HCT116 (cell line): ENCODE results near the gene FFAR1. TPM values are rescaled to one million over a fixed set of nuclear protein-coding genes. Genes with fewer than 3 reads are reported as not detected.

Experiments
- ATAC-seq: fragments of 200-7000 bp; cut with Tn5 transposase; 2 replicates; pipeline ENCODE4 v1.9.1; 2020; ENCODE audit warnings: mild to moderate bottlenecking, moderate library complexity
- BruUV-seq: library from RNA; stranded (reverse); fragments of 400-500 nt; replicated peaks from 2 replicates; lab custom pipeline; 2021; lab: Mats Ljungman, UMichigan
- CTCF ChIA-PET: fragments of 300-600 bp; sonication (Branson Sonifier 250); formaldehyde crosslinking; loops from one replicate; lab custom pipeline; 2021; ENCODE audit warnings: antibody characterized with exemption; lab: Charles Lee
- POLR2A ChIA-PET: fragments of 300-600, 350-600 bp; sonication (Branson Sonifier 250); formaldehyde crosslinking; loops from one replicate; lab custom pipeline; 2021; ENCODE audit warnings: antibody characterized with exemption; lab: Charles Lee
- RAD21 ChIA-PET, 2 experiments: fragments of 300-600 bp; sonication (Branson Sonifier 250); formaldehyde crosslinking; loops; one replicate each; lab custom pipeline; 2023; ENCODE audit warnings: low total read pairs in 2 of 2; ENCODE audit not compliant: uncharacterized antibody in 2 of 2, unreplicated experiment in 2 of 2, low non-redundant PET in 1 of 2; lab: Charles Lee
- DNase-seq: peaks from one replicate; pipeline ENCODE4 v3.0.0-alpha.2; 2010; ENCODE audit warnings: low read depth, low spot score
- H2AFZ ChIP-seq: fragments of 200-600 bp; shearing (Covaris generic), sonication (generic); 2 replicates; pipeline ENCODE4 v1.6.1; 2017; ENCODE audit warnings: low read depth, mixed run types, mixed read lengths, antibody characterized with exemption, low read length; ENCODE audit not compliant: poor library complexity, severe bottlenecking
- H3K27ac ChIP-seq: 2 replicates; pipeline ENCODE4 v1.5.1; 2012; ENCODE audit warnings: low read depth, low read length
- H3K27me3 ChIP-seq: fragments of 200-600 bp; sonication (generic); 2 replicates; pipeline ENCODE4 v1.6.1; 2016; ENCODE audit warnings: mixed run types, low read length, mixed read lengths; ENCODE audit not compliant: insufficient read depth
- H3K36me3 ChIP-seq, 2 experiments: fragments of 200-500 bp in 1 of 2; fragments of 200-600 bp in 1 of 2; sonication (Bioruptor generic) in 1 of 2; sonication (generic) in 1 of 2; 2 replicates each; pipeline versions ENCODE4 v1.5.1 to v1.6.1; 2014 to 2016; ENCODE audit warnings: low read length in 2 of 2, inconsistent platforms in 1 of 2, mixed read lengths in 1 of 2, mixed run types in 1 of 2; ENCODE audit not compliant: insufficient read depth in 2 of 2, control insufficient read depth in 1 of 2
- H3K4me1 ChIP-seq, 2 experiments: fragments of 200-600 bp in 1 of 2; sonication (generic) in 1 of 2; 2 replicates each; pipeline versions ENCODE4 v1.5.1 to v1.6.1; 2012 to 2017; ENCODE audit warnings: low read length in 2 of 2, inconsistent platforms in 1 of 2, mild to moderate bottlenecking in 1 of 2, mixed read lengths in 1 of 2, mixed run types in 1 of 2, moderate library complexity in 1 of 2; ENCODE audit not compliant: insufficient read depth in 2 of 2, control insufficient read depth in 1 of 2
- H3K4me2 ChIP-seq: fragments of 200-600 bp; sonication (generic); 2 replicates; pipeline ENCODE4 v1.6.1; 2017; ENCODE audit warnings: mixed run types, low read length, mixed read lengths
- H3K4me3 ChIP-seq, 2 experiments: fragments of 200-600 bp in 1 of 2; sonication (generic) in 1 of 2; replicated peaks in 1 of 2; 2 replicates each; pipeline ENCODE4 v1.5.1; 2011 to 2016; ENCODE audit warnings: low read length in 2 of 2, control low read depth in 1 of 2, low read depth in 1 of 2, mild to moderate bottlenecking in 1 of 2, mixed read lengths in 1 of 2, mixed run types in 1 of 2
- H3K79me2 ChIP-seq: fragments of 200-600 bp; sonication (generic); 2 replicates; pipeline ENCODE4 v1.6.1; 2017; ENCODE audit warnings: mild to moderate bottlenecking, mixed run types, low read length, moderate library complexity, mixed read lengths; ENCODE audit not compliant: insufficient read depth
- H3K9ac ChIP-seq: fragments of 200-600 bp; sonication (generic); 2 replicates; pipeline ENCODE4 v1.6.1; 2016; ENCODE audit warnings: low read length, mixed read lengths
- H3K9me2 ChIP-seq: fragments of 200-600 bp; sonication (generic), shearing (Covaris generic); 2 replicates; pipeline ENCODE4 v1.6.1; 2017; ENCODE audit warnings: mixed run types, mild to moderate bottlenecking, moderate library complexity; ENCODE audit not compliant: insufficient read depth
- H3K9me3 ChIP-seq, 2 experiments: fragments of 200-500 bp in 1 of 2; fragments of 200-600 bp in 1 of 2; sonication (Bioruptor generic) in 1 of 2; sonication (generic) in 1 of 2; 2 replicates each; pipeline ENCODE4 v1.6.1; 2014 to 2017; ENCODE audit warnings: low read length in 2 of 2, mixed read lengths in 2 of 2, inconsistent platforms in 1 of 2, low read depth in 1 of 2, mild to moderate bottlenecking in 1 of 2, mixed run types in 1 of 2, moderate library complexity in 1 of 2; ENCODE audit not compliant: control insufficient read depth in 1 of 2, insufficient read depth in 1 of 2
- H4K20me1 ChIP-seq: fragments of 200-600 bp; sonication (generic), shearing (Covaris generic); 2 replicates; pipeline ENCODE4 v1.6.1; 2017; ENCODE audit warnings: mixed run types, mild to moderate bottlenecking, moderate library complexity; ENCODE audit not compliant: insufficient read depth
- ATF3 ChIP-seq: IDR thresholded peaks from 2 replicates; pipeline ENCODE4 v1.6.1; 2012
- CEBPB ChIP-seq: IDR thresholded peaks from 2 replicates; pipeline ENCODE4 v1.6.1; 2012; ENCODE audit warnings: low read depth
- EGR1 ChIP-seq: IDR thresholded peaks from 2 replicates; pipeline ENCODE4 v1.6.1; 2012; ENCODE audit warnings: low read depth
- ELF1 ChIP-seq: IDR thresholded peaks from 2 replicates; pipeline ENCODE4 v1.6.1; 2012; ENCODE audit warnings: low read depth, borderline replicate concordance
- EZH2 ChIP-seq: fragments of 200-600 bp; sonication (generic); IDR thresholded peaks from 2 replicates; pipeline ENCODE4 v1.6.1; 2017; ENCODE audit warnings: antibody characterized with exemption, mixed run types
- EZH2phosphoT487 ChIP-seq: fragments of 200-600 bp; IDR thresholded peaks from 2 replicates; pipeline ENCODE4 v1.6.1; 2018; ENCODE audit warnings: antibody characterized with exemption, borderline replicate concordance
- FOSL1 ChIP-seq: IDR thresholded peaks from 2 replicates; pipeline ENCODE4 v1.6.1; 2012; ENCODE audit warnings: low read depth
- JUND ChIP-seq: IDR thresholded peaks from 2 replicates; pipeline ENCODE4 v1.6.1; 2012
- POLR2AphosphoS5 ChIP-seq: IDR thresholded peaks from 2 replicates; pipeline ENCODE4 v1.6.1; 2011; ENCODE audit warnings: mild to moderate bottlenecking, low read depth, low read length, moderate library complexity
- RAD21 ChIP-seq: IDR thresholded peaks from 2 replicates; pipeline ENCODE4 v1.6.1; 2012; ENCODE audit warnings: low read depth, mild to moderate bottlenecking
- SIN3A ChIP-seq: IDR thresholded peaks from 2 replicates; pipeline ENCODE4 v1.6.1; 2012; ENCODE audit warnings: low read depth
- SP1 ChIP-seq: IDR thresholded peaks from 2 replicates; pipeline ENCODE4 v1.6.1; 2012; ENCODE audit warnings: low read depth
- SRF ChIP-seq: IDR thresholded peaks from 2 replicates; pipeline ENCODE4 v1.6.1; 2012; ENCODE audit warnings: low read depth
- TCF7L2 ChIP-seq: IDR thresholded peaks from 2 replicates; pipeline ENCODE4 v1.7.0; 2011; ENCODE audit warnings: borderline replicate concordance, inconsistent platforms; ENCODE audit not compliant: insufficient read depth, insufficient read length; ENCODE audit errors: extremely low read depth
- YY1 ChIP-seq: IDR thresholded peaks from 2 replicates; pipeline ENCODE4 v1.6.1; 2011; ENCODE audit warnings: low read length, low read depth, moderate library complexity, mild to moderate bottlenecking; ENCODE audit not compliant: insufficient replicate concordance; ENCODE audit errors: extremely low read depth
- ZFX ChIP-seq: fragments of 450-650 bp; IDR thresholded peaks from 2 replicates; pipeline ENCODE4 v1.6.1; 2017
- ZNF274 ChIP-seq: fragments of 200-500 bp; sonication (Bioruptor generic); IDR thresholded peaks from 2 replicates; pipeline ENCODE4 v1.6.1; 2014; ENCODE audit warnings: mild to moderate bottlenecking, low read depth, low read length, inconsistent platforms
- intact Hi-C: fragments of 100-400 bp; cut with micrococcal nuclease; formaldehyde crosslinking; loops from 2 replicates; pipeline ENCODE4 v1.10.0; 2022
- total RNA-seq: library from RNA; stranded (reverse); gene quantifications from one replicate; pipeline ENCODE4 v1.2.1, GENCODE V29; 2021; ENCODE audit not compliant: unreplicated experiment
- TF ChIP-seq, protein P1 (sequence below): IDR thresholded peaks from 2 replicates; pipeline ENCODE4 v1.6.1; 2012; ENCODE audit warnings: low read depth
- TF ChIP-seq, protein P2 (sequence below): IDR thresholded peaks from 2 replicates; pipeline ENCODE4 v1.6.1; 2012
- TF ChIP-seq, protein P3 (sequence below): IDR thresholded peaks from 2 replicates; pipeline ENCODE4 v1.6.1; 2011; ENCODE audit warnings: mild to moderate bottlenecking, low read length, moderate library complexity; ENCODE audit not compliant: insufficient replicate concordance; ENCODE audit errors: extremely low read depth

FFAR1 gene
- total RNA-seq, 1 experiment from 2014 or later, result not detected

GRCh38 chr19:35330475-35330874 lies 17.2 kb upstream of the FFAR1 start:
- H3K4me3 ChIP-seq, result no peak overlapping the region
- H3K4me1 ChIP-seq, result 0 out of 4 replicates have a peak, but pooled peaks cover 0 to 2% of the 10 kb centered on the region in 2 experiments
- ChIA-PET CTCF (no interaction called here), RAD21 (no interaction called here), POLR2A (no interaction called here)
- no peak overlapping the region for H3K27ac ChIP-seq
- H3K4me2 ChIP-seq, result no peak overlapping the region
- H3K36me3 ChIP-seq, result no peaks in the 10 kb centered on the region
- H2AFZ ChIP-seq, result no peak overlapping the region
- H3K9me3 ChIP-seq, result no peaks in the 10 kb centered on the region
- no peak overlapping the region for H3K9ac ChIP-seq
- no TSS peak for BruUV-seq
- H3K79me2 ChIP-seq, result no peaks in the 10 kb centered on the region
- DNase-seq (no peak), ATAC-seq (no peak)
- intact Hi-C loops, result no loop called here
- TF ChIP-seq, protein P1, sequence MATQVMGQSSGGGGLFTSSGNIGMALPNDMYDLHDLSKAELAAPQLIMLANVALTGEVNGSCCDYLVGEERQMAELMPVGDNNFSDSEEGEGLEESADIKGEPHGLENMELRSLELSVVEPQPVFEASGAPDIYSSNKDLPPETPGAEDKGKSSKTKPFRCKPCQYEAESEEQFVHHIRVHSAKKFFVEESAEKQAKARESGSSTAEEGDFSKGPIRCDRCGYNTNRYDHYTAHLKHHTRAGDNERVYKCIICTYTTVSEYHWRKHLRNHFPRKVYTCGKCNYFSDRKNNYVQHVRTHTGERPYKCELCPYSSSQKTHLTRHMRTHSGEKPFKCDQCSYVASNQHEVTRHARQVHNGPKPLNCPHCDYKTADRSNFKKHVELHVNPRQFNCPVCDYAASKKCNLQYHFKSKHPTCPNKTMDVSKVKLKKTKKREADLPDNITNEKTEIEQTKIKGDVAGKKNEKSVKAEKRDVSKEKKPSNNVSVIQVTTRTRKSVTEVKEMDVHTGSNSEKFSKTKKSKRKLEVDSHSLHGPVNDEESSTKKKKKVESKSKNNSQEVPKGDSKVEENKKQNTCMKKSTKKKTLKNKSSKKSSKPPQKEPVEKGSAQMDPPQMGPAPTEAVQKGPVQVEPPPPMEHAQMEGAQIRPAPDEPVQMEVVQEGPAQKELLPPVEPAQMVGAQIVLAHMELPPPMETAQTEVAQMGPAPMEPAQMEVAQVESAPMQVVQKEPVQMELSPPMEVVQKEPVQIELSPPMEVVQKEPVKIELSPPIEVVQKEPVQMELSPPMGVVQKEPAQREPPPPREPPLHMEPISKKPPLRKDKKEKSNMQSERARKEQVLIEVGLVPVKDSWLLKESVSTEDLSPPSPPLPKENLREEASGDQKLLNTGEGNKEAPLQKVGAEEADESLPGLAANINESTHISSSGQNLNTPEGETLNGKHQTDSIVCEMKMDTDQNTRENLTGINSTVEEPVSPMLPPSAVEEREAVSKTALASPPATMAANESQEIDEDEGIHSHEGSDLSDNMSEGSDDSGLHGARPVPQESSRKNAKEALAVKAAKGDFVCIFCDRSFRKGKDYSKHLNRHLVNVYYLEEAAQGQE, result no peak
- TF ChIP-seq EZH2phosphoT487, result no peak
- TF ChIP-seq SP1, result no peak
- TF ChIP-seq POLR2AphosphoS5, result no peak
- no peak for TF ChIP-seq ATF3
- no peak for TF ChIP-seq ELF1
- no peak for TF ChIP-seq JUND
- TF ChIP-seq EZH2, result no peak
- TF ChIP-seq CEBPB, result no peak
- TF ChIP-seq EGR1, result no peak
- TF ChIP-seq TCF7L2, result no peak
- TF ChIP-seq, protein P2, sequence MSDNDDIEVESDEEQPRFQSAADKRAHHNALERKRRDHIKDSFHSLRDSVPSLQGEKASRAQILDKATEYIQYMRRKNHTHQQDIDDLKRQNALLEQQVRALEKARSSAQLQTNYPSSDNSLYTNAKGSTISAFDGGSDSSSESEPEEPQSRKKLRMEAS, result no peak
- no peak for TF ChIP-seq ZNF274
- TF ChIP-seq SIN3A, result no peak
- TF ChIP-seq, protein P3, sequence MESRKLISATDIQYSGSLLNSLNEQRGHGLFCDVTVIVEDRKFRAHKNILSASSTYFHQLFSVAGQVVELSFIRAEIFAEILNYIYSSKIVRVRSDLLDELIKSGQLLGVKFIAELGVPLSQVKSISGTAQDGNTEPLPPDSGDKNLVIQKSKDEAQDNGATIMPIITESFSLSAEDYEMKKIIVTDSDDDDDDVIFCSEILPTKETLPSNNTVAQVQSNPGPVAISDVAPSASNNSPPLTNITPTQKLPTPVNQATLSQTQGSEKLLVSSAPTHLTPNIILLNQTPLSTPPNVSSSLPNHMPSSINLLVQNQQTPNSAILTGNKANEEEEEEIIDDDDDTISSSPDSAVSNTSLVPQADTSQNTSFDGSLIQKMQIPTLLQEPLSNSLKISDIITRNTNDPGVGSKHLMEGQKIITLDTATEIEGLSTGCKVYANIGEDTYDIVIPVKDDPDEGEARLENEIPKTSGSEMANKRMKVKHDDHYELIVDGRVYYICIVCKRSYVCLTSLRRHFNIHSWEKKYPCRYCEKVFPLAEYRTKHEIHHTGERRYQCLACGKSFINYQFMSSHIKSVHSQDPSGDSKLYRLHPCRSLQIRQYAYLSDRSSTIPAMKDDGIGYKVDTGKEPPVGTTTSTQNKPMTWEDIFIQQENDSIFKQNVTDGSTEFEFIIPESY, result no peak
- no peak for TF ChIP-seq YY1
- no peak for TF ChIP-seq FOSL1
- TF ChIP-seq RAD21, result no peak
- TF ChIP-seq SRF, result no peak
- no peak for TF ChIP-seq ZFX
- H4K20me1 ChIP-seq, result no peaks in the 10 kb centered on the region
- no peaks in the 10 kb centered on the region for H3K9me2 ChIP-seq
- H3K27me3 ChIP-seq, result no peaks in the 10 kb centered on the region
